H1 (cell line): ENCODE results near the gene MYO18A. TPM values are rescaled to one million over a fixed set of nuclear protein-coding genes. Genes with fewer than 3 reads are reported as not detected.

Experiments
- CTCF ChIA-PET: fragments of 300-600 bp; sonication (Branson Sonifier 250); formaldehyde crosslinking; loops from one replicate; lab custom pipeline; 2021; ENCODE audit not compliant: partially characterized antibody; lab: Charles Lee
- POLR2A ChIA-PET: fragments of 300-600 bp; sonication (Branson Sonifier 250); formaldehyde crosslinking; loops from one replicate; lab custom pipeline; 2021; ENCODE audit warnings: inconsistent platforms; ENCODE audit not compliant: partially characterized antibody; lab: Charles Lee
- DNase-seq, 2 experiments: peaks; one replicate each; pipeline versions ENCODE4 v3.0.0 to v3.0.0-alpha.2; 2010 to 2022; ENCODE audit warnings: low spot score in 2 of 2, low read depth in 1 of 2, mixed read lengths in 1 of 2
- FAIRE-seq: peaks from 2 replicates; lab custom pipeline; 2011; peaks lifted over from hg19 to GRCh38; lab: Jason Lieb, UNC
- H2AFZ ChIP-seq: 2 replicates; pipeline ENCODE4 v1.8.1; 2012; ENCODE audit warnings: low read length, inconsistent platforms
- H2AK5ac ChIP-seq: 2 replicates; pipeline ENCODE4 v1.6.1; 2013; ENCODE audit warnings: low read depth, low read length
- H2BK120ac ChIP-seq: replicated peaks from 2 replicates; pipeline ENCODE3; 2013; ENCODE audit warnings: low read depth, low read length, inconsistent platforms
- H2BK12ac ChIP-seq: 2 replicates; pipeline ENCODE4 v1.6.1; 2013; ENCODE audit warnings: low read depth, low read length
- H2BK15ac ChIP-seq: 2 replicates; pipeline ENCODE4 v1.6.1; 2013; ENCODE audit warnings: low read length
- H2BK20ac ChIP-seq: 2 replicates; pipeline ENCODE4 v1.6.1; 2013; ENCODE audit warnings: low read length
- H2BK5ac ChIP-seq: 2 replicates; pipeline ENCODE4 v1.6.1; 2013; ENCODE audit warnings: low read depth, low read length
- H3K14ac ChIP-seq: 2 replicates; pipeline ENCODE4 v1.6.1; 2013; ENCODE audit warnings: inconsistent platforms; ENCODE audit not compliant: insufficient read length
- H3K18ac ChIP-seq: 2 replicates; pipeline ENCODE4 v1.6.1; 2013; ENCODE audit warnings: low read length; ENCODE audit errors: extremely low read depth
- H3K23ac ChIP-seq: 2 replicates; pipeline ENCODE4 v1.6.1; 2013; ENCODE audit warnings: inconsistent platforms; ENCODE audit not compliant: insufficient read length
- H3K23me2 ChIP-seq: 2 replicates; pipeline ENCODE4 v1.6.1; 2013; ENCODE audit warnings: low read depth, low read length
- H3K27ac ChIP-seq: 2 replicates; pipeline ENCODE4 v1.6.1; 2011; ENCODE audit warnings: low read depth, low read length, inconsistent platforms
- H3K27me3 ChIP-seq, 4 experiments: replicated peaks in 1 of 4; 1 replicate in 1 of 4; 2 replicates in 3 of 4; pipeline versions ENCODE4 v1.6.1 to v1.8.1; 2011 to 2013; ENCODE audit warnings: low read length in 3 of 4, mild to moderate bottlenecking in 3 of 4, inconsistent platforms in 2 of 4, mixed read lengths in 2 of 4, moderate library complexity in 1 of 4; ENCODE audit not compliant: control insufficient read depth in 3 of 4, insufficient read depth in 3 of 4; ENCODE audit errors: extremely low read depth in 1 of 4
- H3K36me3 ChIP-seq, 4 experiments: 2 replicates each; pipeline versions ENCODE4 v1.6.1 to v1.8.1; 2011 to 2013; ENCODE audit warnings: mild to moderate bottlenecking in 4 of 4, low read length in 3 of 4, moderate library complexity in 2 of 4, control low read depth in 1 of 4, inconsistent platforms in 1 of 4; ENCODE audit not compliant: insufficient read depth in 4 of 4, control insufficient read depth in 2 of 4
- H3K4ac ChIP-seq: replicated peaks from 2 replicates; pipeline ENCODE3; 2013; ENCODE audit warnings: low read length, low read depth, mixed read lengths, inconsistent platforms; ENCODE audit not compliant: insufficient read length
- H3K4me1 ChIP-seq, 4 experiments: replicated peaks in 1 of 4; 1 replicate in 1 of 4; 2 replicates in 3 of 4; pipeline versions ENCODE4 v1.6.1 to v1.8.1; 2011 to 2013; ENCODE audit warnings: low read length in 3 of 4, inconsistent platforms in 2 of 4, mixed read lengths in 1 of 4; ENCODE audit not compliant: insufficient read depth in 4 of 4, control insufficient read depth in 3 of 4
- H3K4me2 ChIP-seq, 2 experiments: 2 replicates each; pipeline versions ENCODE4 v1.6.1 to v1.8.1; 2011 to 2013; ENCODE audit warnings: low read depth in 2 of 2, low read length in 2 of 2, control low read depth in 1 of 2, inconsistent platforms in 1 of 2, mild to moderate bottlenecking in 1 of 2; ENCODE audit not compliant: insufficient read depth in 1 of 2
- H3K4me3 ChIP-seq, 4 experiments: fragments of 200-600, 300-600 bp in 1 of 4; sonication (generic), shearing (Covaris generic), sonication (Bioruptor Twin) in 1 of 4; 2 replicates each; pipeline versions ENCODE4 v1.5.1 to v1.8.1; 2011 to 2016; ENCODE audit warnings: low read length in 4 of 4, low read depth in 3 of 4, control low read depth in 2 of 4, inconsistent platforms in 2 of 4, mild to moderate bottlenecking in 2 of 4, mixed read lengths in 1 of 4, moderate library complexity in 1 of 4; ENCODE audit not compliant: insufficient read depth in 2 of 4; ENCODE audit errors: extremely low read depth in 1 of 4
- H3K56ac ChIP-seq: replicated peaks from 2 replicates; pipeline ENCODE3; 2013; ENCODE audit warnings: low read depth, mild to moderate bottlenecking, mixed read lengths, low read length, inconsistent platforms; ENCODE audit not compliant: insufficient read length
- H3K79me1 ChIP-seq: 2 replicates; pipeline ENCODE4 v1.6.1; 2013; ENCODE audit warnings: low read depth, low read length, control low read depth
- H3K79me2 ChIP-seq, 2 experiments: 2 replicates each; pipeline versions ENCODE4 v1.6.1 to v1.8.1; 2012 to 2013; ENCODE audit warnings: low read length in 2 of 2, mild to moderate bottlenecking in 2 of 2, inconsistent platforms in 1 of 2; ENCODE audit not compliant: insufficient read depth in 2 of 2, control insufficient read depth in 1 of 2
- H3K9ac ChIP-seq, 4 experiments: replicated peaks in 1 of 4; 1 replicate in 1 of 4; 2 replicates in 3 of 4; pipeline versions ENCODE4 v1.6.1 to v1.8.1; 2011 to 2013; ENCODE audit warnings: low read depth in 3 of 4, low read length in 3 of 4, control low read depth in 2 of 4, mild to moderate bottlenecking in 2 of 4, moderate library complexity in 2 of 4, inconsistent platforms in 1 of 4; ENCODE audit errors: extremely low read depth in 1 of 4
- H3K9me3 ChIP-seq, 2 experiments: 2 replicates each; pipeline versions ENCODE4 v1.6.1 to v1.8.1; 2012 to 2013; ENCODE audit warnings: mild to moderate bottlenecking in 2 of 2, moderate library complexity in 2 of 2, control low read depth in 1 of 2, inconsistent platforms in 1 of 2, low read depth in 1 of 2, low read length in 1 of 2, mixed read lengths in 1 of 2; ENCODE audit not compliant: insufficient read depth in 2 of 2
- H4K20me1 ChIP-seq, 2 experiments: replicated peaks in 1 of 2; 2 replicates each; pipeline versions ENCODE3 to v1.8.1; 2011 to 2013; ENCODE audit warnings: inconsistent platforms in 2 of 2, low read length in 2 of 2, mild to moderate bottlenecking in 1 of 2; ENCODE audit not compliant: insufficient read depth in 2 of 2, control insufficient read depth in 1 of 2
- H4K5ac ChIP-seq: 2 replicates; pipeline ENCODE4 v1.6.1; 2013; ENCODE audit warnings: low read length, low read depth, mixed read lengths, inconsistent platforms; ENCODE audit not compliant: insufficient read length
- H4K8ac ChIP-seq: 2 replicates; pipeline ENCODE4 v1.8.0; 2013; ENCODE audit warnings: mild to moderate bottlenecking, moderate library complexity, low read length, inconsistent platforms; ENCODE audit not compliant: insufficient read depth; ENCODE audit errors: extremely low read depth
- H4K91ac ChIP-seq: replicated peaks from 2 replicates; pipeline ENCODE3; 2013; ENCODE audit warnings: low read length, mixed read lengths, inconsistent platforms; ENCODE audit not compliant: insufficient read length
- ATF3 ChIP-seq: IDR thresholded peaks from 2 replicates; pipeline ENCODE4 v1.6.1; 2011; ENCODE audit warnings: low read depth, mild to moderate bottlenecking, low read length; ENCODE audit not compliant: insufficient read depth
- CTBP2 ChIP-seq: IDR thresholded peaks from 2 replicates; pipeline ENCODE4 v1.7.0; 2011; ENCODE audit warnings: borderline replicate concordance, mild to moderate bottlenecking, moderate library complexity, mixed read lengths, low read length; ENCODE audit not compliant: insufficient read depth, insufficient read length
- HDAC6 ChIP-seq: IDR thresholded peaks from one replicate; pipeline ENCODE4 v1.7.1; 2012; ENCODE audit warnings: low read depth, mild to moderate bottlenecking, inconsistent platforms, low read length, moderate library complexity
- MAX ChIP-seq: IDR thresholded peaks from 2 replicates; pipeline ENCODE4 v1.6.1; 2012; ENCODE audit warnings: inconsistent platforms
- PHF8 ChIP-seq: fragments of 200-600 bp; sonication (generic); conservative IDR thresholded peaks from 2 replicates; pipeline ENCODE4 v1.7.1; 2012; ENCODE audit warnings: low read depth, mild to moderate bottlenecking, inconsistent platforms, low read length, moderate library complexity
- POLR2AphosphoS5 ChIP-seq: IDR thresholded peaks from 2 replicates; pipeline ENCODE4 v1.6.1; 2011; ENCODE audit warnings: low read depth, low read length
- SAP30 ChIP-seq: fragments of 300-600 bp; sonication (generic); IDR thresholded peaks from 2 replicates; pipeline ENCODE4 v1.7.1; 2012; ENCODE audit warnings: low read length, moderate library complexity, mild to moderate bottlenecking, inconsistent platforms; ENCODE audit not compliant: insufficient read depth, insufficient replicate concordance
- SIRT6 ChIP-seq: IDR thresholded peaks from one replicate; pipeline ENCODE4 v1.7.1; 2012; ENCODE audit warnings: low read length, inconsistent platforms
- SUZ12 ChIP-seq: fragments of 200-600 bp; sonication (generic); IDR thresholded peaks from 2 replicates; pipeline ENCODE4 v1.6.1; 2012; ENCODE audit warnings: mild to moderate bottlenecking, inconsistent platforms, low read length, moderate library complexity, mixed read lengths
- WGBS, 2 experiments: shearing (Covaris generic) in 1 of 2; methylation state at CpG; one replicate each; pipeline versions ENCODE4 v1.1.6 to v1.1.7; 2013 to 2015; ENCODE audit warnings: low lambda C conversion rate in 2 of 2, mixed read lengths in 2 of 2, inconsistent platforms in 1 of 2, low coverage in 1 of 2, missing lambda C conversion rate in 1 of 2; ENCODE audit not compliant: insufficient replicate concordance in 2 of 2, insufficient coverage in 1 of 2, insufficient read length in 1 of 2; ENCODE audit errors: extremely low coverage in 1 of 2, missing lambda C conversion rate in 1 of 2; 5-methylcytosine and 5-hydroxymethylcytosine counted together
- polyA plus RNA-seq, 7 experiments: library from polyadenylated mRNA; depleted of rRNA in 3 of 7; stranded (reverse) in 5 of 7; unstranded in 2 of 7; fragments of >200 nt in 5 of 7; fragments of 200-250 nt in 2 of 7; gene quantifications; 1 replicate in 5 of 7; 2 replicates in 1 of 7; 4 replicates in 1 of 7; pipeline versions ENCODE4 v1.2.1 to v1.2.3, GENCODE V29; 2011 to 2013; ENCODE audit warnings: missing spikeins in 2 of 7, mixed read lengths in 2 of 7
- total RNA-seq: library from RNA; stranded (reverse); fragmentation: NEBNext Ultra II Directional; extraction: Animal tissue kit (Norgen Biotek cat#: 25700); gene quantifications from 2 replicates; pipeline ENCODE4 v1.2.1, GENCODE V29; 2021

Gene MYO18A
- total and polyA plus RNA-seq, 2 of the 8 experiments (the other 6 are each of a cell fraction or from before 2014, with no cell fraction given), result 7.6 to 43.8 TPM

- Histone ChIP-seq H3K4me2 (no peak overlapping the region), H3K79me1 (peaks cover 3% of the 10 kb centered on the region), H2BK120ac (no peak overlapping the region), H3K9me3 (no peaks in the 10 kb centered on the region), H2BK15ac (no peak overlapping the region), H2BK20ac (no peak overlapping the region), H3K18ac (no peak overlapping the region), H3K23me2 (no peaks in the 10 kb centered on the region), H3K27me3 (no peaks in the 10 kb centered on the region), H3K9ac (no peak overlapping the region), H3K14ac (no peak overlapping the region), H3K27ac (no peak overlapping the region), H3K4ac (no peak overlapping the region), H2BK12ac (no peak overlapping the region), H3K4me3 (no peak overlapping the region), H3K23ac (no peak overlapping the region), H3K79me2 (peaks cover 0 to 7% of the 10 kb centered on the region in 2 experiments; a peak in 1 of 4 replicates), H4K20me1 (peaks cover 0 to 13% of the 10 kb centered on the region in 2 experiments), H3K56ac (no peak overlapping the region), H4K8ac (no peak overlapping the region), H3K36me3 (peaks cover 0 to 13% (median 3%) of the 10 kb centered on the region in 4 experiments; a peak in 3 of 8 replicates), H4K91ac (no peak overlapping the region), H2AFZ (no peak overlapping the region), H2BK5ac (no peak overlapping the region), H3K4me1 (peaks cover 0 to under 1% (median 0%) of the 10 kb centered on the region in 4 experiments; a peak in 2 of 7 replicates), H2AK5ac (no peak overlapping the region), H4K5ac (no peak overlapping the region)
- TF ChIP-seq ATF3 (no peak), MAX (no peak), CTBP2 (no peak), POLR2AphosphoS5 (no peak), SIRT6 (no peak), SAP30 (no peak), HDAC6 (no peak), SUZ12 (no peak), PHF8 (no peak)
- POLR2A ChIA-PET, result interaction anchor here (0.6 to 6.1 kb wide), 3 partner anchors 11 to 132 kb away, joined by 3 to 34 read pairs (median 3); partner anchors contain the start of gene MYO18A
- DNase-seq (no peak), FAIRE-seq (no peak)
- 93% methylated on average over 3 of the region's 3 CpGs; no CpG with 5 or more reads in 1 of the 2 experiments for WGBS, 2 experiments
- CTCF ChIA-PET, result interaction anchor here (1.4 to 42.5 kb wide), 5 partner anchors 10 to 56 kb away, joined by 3 to 731 read pairs (median 29); partner anchors contain the start of gene MYO18A
These were observed 16.6 kb downstream of the MYO18A start for GRCh38 chr17:29163563-29163962.
